Kidney capillary endothelial cell (primary cell): ENCODE measurements around the gene LRRC37A2.
"Not testable (repeated sequence)": the region's sequence is repeated elsewhere in the genome, so short reads cannot be mapped to it uniquely, and the experiment has no call there.

ENCODE experiments used
- DNase-seq: peaks from one replicate; pipeline ENCODE4 v3.0.0-alpha.2; 2018; ENCODE audit warnings: low spot score

Gene LRRC37A2

GRCh38 chr17:46598344-46598931 is 86.2 kb downstream of the LRRC37A2 start:
- DNase-seq = not testable (repeated sequence)

GRCh38 chr17:46600767-46601166 is 88.5 kb downstream of the LRRC37A2 start:
- DNase-seq = not testable (repeated sequence)

GRCh38 chr17:46603125-46603524 is 90.9 kb downstream of the LRRC37A2 start:
- not testable (repeated sequence) for DNase-seq
